ENCODE results near the gene KCNH2. TPM values are rescaled to one million over a fixed set of nuclear protein-coding genes. Genes with fewer than 3 reads are reported as not detected.
A peak's percentile ranks its signal among the peaks of the same experiment; 100 is the strongest.
"Not testable (repeated sequence)": the region's sequence is repeated elsewhere in the genome, so short reads cannot be mapped to it uniquely, and the experiment has no call there.

KCNH2 gene
- total and polyA plus RNA-seq, 8 donors: 1.4 to 27.9 (median 3.9) TPM

GRCh38 chr7:150914196-150914595 lies 63.9 kb downstream of the KCNH2 start:
- H3K27ac ChIP-seq: no peak overlapping the region
- TF ChIP-seq CTCF (IDR thresholded peaks at IDR 0.05): no peak
- H3K4me1 ChIP-seq: no peaks in the 10 kb centered on the region
- ATAC-seq: no peak
- no peaks in the 10 kb centered on the region for H3K36me3 ChIP-seq
- intact Hi-C loops (cut with DNase I): no loop called here
- no peaks in the 10 kb centered on the region for H3K27me3 ChIP-seq
- no peak for DNase-seq
- no peak for FAIRE-seq
- no peak overlapping the region for H3K4me3 ChIP-seq
- WGBS, 2 donors: 69 to 81% methylated on average over 6 of the region's 6 CpGs
- no peaks in the 10 kb centered on the region for H3K9me3 ChIP-seq

- TF ChIP-seq CTCF (IDR thresholded peaks at IDR 0.05): no peak
Measured at GRCh38 chr7:150912427-150912826, 65.7 kb downstream of the KCNH2 start.

DNA sequence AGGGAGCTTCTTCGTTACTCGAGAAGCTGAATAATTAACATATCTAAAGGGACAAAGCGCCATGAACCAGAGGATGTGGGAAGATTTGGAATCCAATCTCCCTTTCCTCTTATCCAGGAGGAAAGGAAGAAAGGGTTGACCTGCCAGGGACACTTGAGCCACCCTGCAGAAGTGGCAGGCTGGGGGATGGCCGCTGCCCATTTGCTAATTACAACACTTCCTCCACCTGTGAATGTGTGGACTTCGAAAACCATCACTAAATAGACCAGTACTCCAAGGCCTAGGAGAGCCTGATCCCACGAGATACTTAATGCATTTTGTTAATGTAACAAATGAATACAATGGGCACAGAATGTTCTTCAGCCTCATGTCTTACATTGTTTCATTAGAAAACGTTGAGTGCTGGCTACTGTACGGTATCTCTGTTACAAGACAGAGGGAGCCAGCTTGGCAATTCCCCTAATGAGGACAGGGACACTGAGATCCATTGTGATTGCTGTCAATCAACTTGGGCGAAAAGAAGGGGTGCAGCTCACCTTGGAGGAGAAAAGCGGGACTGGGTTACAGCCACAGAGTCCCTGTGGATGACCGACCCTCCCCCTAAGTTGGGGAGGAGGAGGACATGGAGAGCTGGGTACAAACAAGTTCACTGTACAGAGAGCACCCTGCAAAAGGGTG lies 66.4 kb downstream of the KCNH2 start:
- intact Hi-C loops (cut with DNase I): no loop called here
- DNase-seq (no peak), FAIRE-seq (no peak), ATAC-seq (no peak)
- no peak overlapping the region for H3K27ac ChIP-seq
- H3K4me1 ChIP-seq: no peaks in the 10 kb centered on the region
- WGBS, 2 donors: 54 to 59% methylated on average over 11 of the region's 11 CpGs
- TF ChIP-seq CTCF (IDR thresholded peaks at IDR 0.05): no peak
- H3K4me3 ChIP-seq: no peak overlapping the region
- H3K36me3 ChIP-seq: no peaks in the 10 kb centered on the region
- no peaks in the 10 kb centered on the region for H3K27me3 ChIP-seq
- no peaks in the 10 kb centered on the region for H3K9me3 ChIP-seq

More at GRCh38 chr7:150912427-150912826, 65.7 kb downstream of the KCNH2 start:
- Histone ChIP-seq H3K4me1 (no peaks in the 10 kb centered on the region), H3K27me3 (no peaks in the 10 kb centered on the region), H3K27ac (no peak overlapping the region), H3K4me3 (no peak overlapping the region), H3K9me3 (no peaks in the 10 kb centered on the region), H3K36me3 (no peaks in the 10 kb centered on the region)
- no peak for FAIRE-seq
- no peak for DNase-seq
- 55 to 56% methylated on average over 7 of the region's 7 CpGs for WGBS, 2 donors
- no peak for ATAC-seq
- intact Hi-C loops (cut with DNase I): no loop called here

DNA sequence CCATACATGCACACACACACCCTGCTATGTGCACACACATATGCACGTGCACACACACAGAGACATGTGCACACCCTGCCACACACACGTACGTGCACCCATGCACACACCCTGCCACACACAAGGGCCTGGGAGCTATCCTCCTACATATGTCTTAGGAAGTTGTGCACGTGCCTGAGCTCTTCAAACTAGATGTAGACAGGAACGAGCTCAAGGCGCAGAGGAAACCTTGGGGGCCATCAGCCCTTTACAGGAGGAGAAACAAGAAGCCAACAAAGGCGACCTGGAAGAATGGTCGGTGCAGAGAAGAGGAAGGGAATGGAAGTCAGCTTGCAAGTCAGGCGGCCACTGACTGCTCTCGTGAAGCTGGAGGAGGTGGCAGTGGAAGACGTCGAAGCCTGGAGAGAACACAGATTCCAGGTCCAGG lies 67.1 kb downstream of the KCNH2 start:
- no peaks in the 10 kb centered on the region for H3K4me1 ChIP-seq
- H3K27me3 ChIP-seq: no peaks in the 10 kb centered on the region
- FAIRE-seq (no peak), ATAC-seq (no peak), DNase-seq (no peak)
- WGBS, 2 donors: 43 to 47% methylated on average over 12 of the region's 12 CpGs
- H3K9me3 ChIP-seq: no peaks in the 10 kb centered on the region
- no peak overlapping the region for H3K4me3 ChIP-seq
- no peak for TF ChIP-seq CTCF (IDR thresholded peaks at IDR 0.05)
- intact Hi-C loops (cut with DNase I): no loop called here
- no peak overlapping the region for H3K27ac ChIP-seq
- no peaks in the 10 kb centered on the region for H3K36me3 ChIP-seq

- H3K4me3 ChIP-seq; H3K27me3 ChIP-seq; H3K36me3 ChIP-seq; H3K9me3 ChIP-seq; intact Hi-C loops (cut with DNase I); DNase-seq; H3K27ac ChIP-seq; ATAC-seq; H3K4me1 ChIP-seq: not testable (repeated sequence)
- FAIRE-seq: peak; percentile 68
- WGBS, 2 donors: 60 to 69% methylated on average over 8 of the region's 8 CpGs
Measured at GRCh38 chr7:150910305-150910995, 67.7 kb downstream of the KCNH2 start.

Measured in pancreas (tissue), 10 donors.